ENCODE data around the gene MCF2L. TPM values are rescaled to one million over a fixed set of nuclear protein-coding genes. Genes with fewer than 3 reads are reported as not detected.

MCF2L gene
- total RNA-seq, 2 experiments from 2014 or later = 2.8 to 16.4 TPM

DNA sequence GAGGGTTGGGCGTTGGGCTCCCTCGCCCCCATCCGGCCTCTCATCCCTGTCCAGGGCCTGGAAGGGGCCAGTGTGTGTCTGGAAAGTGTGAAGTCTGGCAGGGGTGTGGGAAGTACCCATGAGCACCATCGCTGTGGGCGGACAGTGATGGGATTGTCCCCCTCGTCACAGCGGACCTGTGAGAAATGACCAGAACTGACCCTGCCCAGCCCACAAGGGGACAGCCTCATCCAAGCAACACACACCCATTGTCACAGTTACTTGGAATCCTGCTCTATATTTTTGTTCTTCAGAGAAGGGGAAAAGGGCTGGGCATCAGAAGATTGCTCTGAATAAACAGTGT, 18.6 kb downstream of the MCF2L start:
- ChIA-PET POLR2A (no interaction called here), CTCF (ENCODE audit: unreplicated experiment) (interaction anchor here (0.5 kb wide), 1 partner anchor 494 kb away, joined by 3 read pairs; no protein-coding TSS in a partner anchor)
- intact Hi-C loops (cut with micrococcal nuclease; ENCODE audit: unreplicated experiment) = no loop called here
- H3K9me3 ChIP-seq (ENCODE audit: low read length) = no peaks in the 10 kb centered on the region
- no TSS peak for BruUV-seq (replicated peaks)
- H3K4me1 ChIP-seq (ENCODE audit: insufficient read depth, low read length, poor library complexity, severe bottlenecking) = no peaks in the 10 kb centered on the region
- no peaks in the 10 kb centered on the region for H3K9me2 ChIP-seq (ENCODE audit: insufficient read depth, low read length)
- no peak for DNase-seq (ENCODE audit: low spot score)
- no peak overlapping the region for H3K4me3 ChIP-seq (ENCODE audit: low read depth, low read length, poor library complexity, severe bottlenecking)
- H4K20me1 ChIP-seq (ENCODE audit: insufficient read depth, low read length) = no peaks in the 10 kb centered on the region
- H3K4me2 ChIP-seq (ENCODE audit: low read length) = no peak overlapping the region
- no peaks in the 10 kb centered on the region for H3K79me2 ChIP-seq (ENCODE audit: insufficient read depth, low read depth, low read length)
- H3K27ac ChIP-seq (ENCODE audit: low read depth, low read length, poor library complexity, severe bottlenecking) = no peak overlapping the region
- H3K36me3 ChIP-seq (ENCODE audit: insufficient read depth, low read length) = no peaks in the 10 kb centered on the region
- H2AFZ ChIP-seq (ENCODE audit: low read length) = no peak overlapping the region
- TF ChIP-seq, protein P1, sequence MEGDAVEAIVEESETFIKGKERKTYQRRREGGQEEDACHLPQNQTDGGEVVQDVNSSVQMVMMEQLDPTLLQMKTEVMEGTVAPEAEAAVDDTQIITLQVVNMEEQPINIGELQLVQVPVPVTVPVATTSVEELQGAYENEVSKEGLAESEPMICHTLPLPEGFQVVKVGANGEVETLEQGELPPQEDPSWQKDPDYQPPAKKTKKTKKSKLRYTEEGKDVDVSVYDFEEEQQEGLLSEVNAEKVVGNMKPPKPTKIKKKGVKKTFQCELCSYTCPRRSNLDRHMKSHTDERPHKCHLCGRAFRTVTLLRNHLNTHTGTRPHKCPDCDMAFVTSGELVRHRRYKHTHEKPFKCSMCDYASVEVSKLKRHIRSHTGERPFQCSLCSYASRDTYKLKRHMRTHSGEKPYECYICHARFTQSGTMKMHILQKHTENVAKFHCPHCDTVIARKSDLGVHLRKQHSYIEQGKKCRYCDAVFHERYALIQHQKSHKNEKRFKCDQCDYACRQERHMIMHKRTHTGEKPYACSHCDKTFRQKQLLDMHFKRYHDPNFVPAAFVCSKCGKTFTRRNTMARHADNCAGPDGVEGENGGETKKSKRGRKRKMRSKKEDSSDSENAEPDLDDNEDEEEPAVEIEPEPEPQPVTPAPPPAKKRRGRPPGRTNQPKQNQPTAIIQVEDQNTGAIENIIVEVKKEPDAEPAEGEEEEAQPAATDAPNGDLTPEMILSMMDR (conservative IDR thresholded peaks at IDR 0.05; ENCODE audit: low read length) = no peak
- TF ChIP-seq EZH2phosphoT487 (IDR thresholded peaks at IDR 0.05; ENCODE audit: borderline replicate concordance, low read depth, low read length) = no peak

GRCh38 chr13:112990783-112991182, 21.8 kb downstream of the MCF2L start:
- H3K36me3 ChIP-seq (ENCODE audit: insufficient read depth, low read length) = no peaks in the 10 kb centered on the region
- H3K4me2 ChIP-seq (ENCODE audit: low read length) = no peak overlapping the region
- no peaks in the 10 kb centered on the region for H3K9me2 ChIP-seq (ENCODE audit: insufficient read depth, low read length)
- ChIA-PET CTCF (ENCODE audit: unreplicated experiment) (no interaction called here), POLR2A (no interaction called here)
- H3K4me1 ChIP-seq (ENCODE audit: insufficient read depth, low read length, poor library complexity, severe bottlenecking) = no peaks in the 10 kb centered on the region
- H3K79me2 ChIP-seq (ENCODE audit: insufficient read depth, low read depth, low read length) = no peaks in the 10 kb centered on the region
- no peak overlapping the region for H3K4me3 ChIP-seq (ENCODE audit: low read depth, low read length, poor library complexity, severe bottlenecking)
- intact Hi-C loops (cut with micrococcal nuclease; ENCODE audit: unreplicated experiment) = no loop called here
- DNase-seq (ENCODE audit: low spot score) = no peak
- no peaks in the 10 kb centered on the region for H3K9me3 ChIP-seq (ENCODE audit: low read length)
- H2AFZ ChIP-seq (ENCODE audit: low read length) = no peak overlapping the region
- no peaks in the 10 kb centered on the region for H4K20me1 ChIP-seq (ENCODE audit: insufficient read depth, low read length)
- TF ChIP-seq EZH2phosphoT487 (IDR thresholded peaks at IDR 0.05; ENCODE audit: borderline replicate concordance, low read depth, low read length) = no peak
- TF ChIP-seq, protein P1 (conservative IDR thresholded peaks at IDR 0.05; ENCODE audit: low read length) = no peak
- H3K27ac ChIP-seq (ENCODE audit: low read depth, low read length, poor library complexity, severe bottlenecking) = no peak overlapping the region
- no TSS peak for BruUV-seq (replicated peaks)

DNA sequence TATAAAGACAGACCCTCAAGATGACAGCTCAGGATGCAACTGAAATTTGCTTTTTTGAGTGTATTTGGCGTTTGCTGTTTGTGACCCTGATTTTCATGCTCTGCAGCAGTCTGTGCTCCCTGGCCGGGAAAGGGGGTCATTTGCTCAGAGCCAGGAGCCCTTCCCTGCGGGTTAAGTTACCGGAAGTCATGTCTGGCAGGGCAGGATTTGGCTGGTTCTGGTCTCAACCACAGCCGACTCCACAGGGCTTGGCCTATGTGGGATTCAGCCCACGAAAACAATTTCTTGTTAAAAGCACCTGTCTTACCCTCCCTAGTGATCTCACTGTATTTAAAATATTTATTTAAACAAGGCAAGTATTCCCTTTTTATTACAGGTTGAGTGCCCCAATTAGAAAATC, 22.6 kb downstream of the MCF2L start:
- no peak overlapping the region for H3K4me2 ChIP-seq (ENCODE audit: low read length)
- POLR2A ChIA-PET = no interaction called here
- H3K79me2 ChIP-seq (ENCODE audit: insufficient read depth, low read depth, low read length) = no peaks in the 10 kb centered on the region
- H3K27ac ChIP-seq (ENCODE audit: low read depth, low read length, poor library complexity, severe bottlenecking) = no peak overlapping the region
- no peaks in the 10 kb centered on the region for H3K9me3 ChIP-seq (ENCODE audit: low read length)
- no peak overlapping the region for H3K4me3 ChIP-seq (ENCODE audit: low read depth, low read length, poor library complexity, severe bottlenecking)
- intact Hi-C loops (cut with micrococcal nuclease; ENCODE audit: unreplicated experiment) = no loop called here
- H3K9me2 ChIP-seq (ENCODE audit: insufficient read depth, low read length) = no peaks in the 10 kb centered on the region
- no peaks in the 10 kb centered on the region for H3K4me1 ChIP-seq (ENCODE audit: insufficient read depth, low read length, poor library complexity, severe bottlenecking)
- TF ChIP-seq, protein P1 (conservative IDR thresholded peaks at IDR 0.05; ENCODE audit: low read length) = no peak
- no peak for TF ChIP-seq EZH2phosphoT487 (IDR thresholded peaks at IDR 0.05; ENCODE audit: borderline replicate concordance, low read depth, low read length)
- H2AFZ ChIP-seq (ENCODE audit: low read length) = no peak overlapping the region
- DNase-seq (ENCODE audit: low spot score) = no peak
- BruUV-seq (replicated peaks) = no TSS peak
- CTCF ChIA-PET (ENCODE audit: unreplicated experiment) = no interaction called here
- H3K36me3 ChIP-seq (ENCODE audit: insufficient read depth, low read length) = no peaks in the 10 kb centered on the region
- H4K20me1 ChIP-seq (ENCODE audit: insufficient read depth, low read length) = no peaks in the 10 kb centered on the region

Data from OCI-LY7 (cell line).